Right atrium auricular region (tissue), 2 donors: ENCODE data around the gene MRPS11. TPM values are rescaled to one million over a fixed set of nuclear protein-coding genes. Genes with fewer than 3 reads are reported as not detected.

Source experiments
- DNase-seq: peaks from one replicate; pipeline ENCODE4 v3.0.0-alpha.2; 2019; ENCODE audit warnings: low spot score
- H3K27ac ChIP-seq, 2 donors: fragments of 200-600 bp; sonication (generic); 1 replicate in 1 of 2; 2 replicates in 1 of 2; pipeline ENCODE4 v1.5.1; 2016 to 2019
- H3K27me3 ChIP-seq, 2 donors: fragments of 200-600 bp; sonication (generic); one replicate each; pipeline versions ENCODE4 v1.5.1 to v1.6.0; 2017 to 2019
- H3K36me3 ChIP-seq: fragments of 200-600 bp; sonication (generic); one replicate; pipeline ENCODE4 v1.5.1; 2016
- H3K4me1 ChIP-seq, 2 donors: fragments of 200-600 bp; sonication (generic); one replicate each; pipeline versions ENCODE4 v1.5.1 to v1.6.0; 2017 to 2019
- H3K4me3 ChIP-seq, 2 donors: fragments of 200-600 bp; sonication (generic); 1 replicate in 1 of 2; 2 replicates in 1 of 2; pipeline ENCODE4 v1.5.1; 2017 to 2019; ENCODE audit warnings: mild to moderate bottlenecking in 1 of 2, moderate library complexity in 1 of 2
- H3K9me3 ChIP-seq, 2 donors: fragments of 200-600 bp; sonication (generic); one replicate each; pipeline ENCODE4 v1.5.1; 2019
- CTCF ChIP-seq, 2 donors: fragments of 200-600 bp; sonication (generic); IDR thresholded peaks; one replicate each; pipeline ENCODE4 v1.5.1; 2019; ENCODE audit warnings: antibody characterized with exemption in 2 of 2
- total RNA-seq, 2 donors: library from RNA; depleted of rRNA; stranded (reverse); fragments of >200 nt; gene quantifications; one replicate each; pipeline ENCODE4 v1.1.0, GENCODE V29; 2016

Gene MRPS11
- total RNA-seq, 2 donors from 2014 or later, result 29.3 to 47.5 TPM

DNA sequence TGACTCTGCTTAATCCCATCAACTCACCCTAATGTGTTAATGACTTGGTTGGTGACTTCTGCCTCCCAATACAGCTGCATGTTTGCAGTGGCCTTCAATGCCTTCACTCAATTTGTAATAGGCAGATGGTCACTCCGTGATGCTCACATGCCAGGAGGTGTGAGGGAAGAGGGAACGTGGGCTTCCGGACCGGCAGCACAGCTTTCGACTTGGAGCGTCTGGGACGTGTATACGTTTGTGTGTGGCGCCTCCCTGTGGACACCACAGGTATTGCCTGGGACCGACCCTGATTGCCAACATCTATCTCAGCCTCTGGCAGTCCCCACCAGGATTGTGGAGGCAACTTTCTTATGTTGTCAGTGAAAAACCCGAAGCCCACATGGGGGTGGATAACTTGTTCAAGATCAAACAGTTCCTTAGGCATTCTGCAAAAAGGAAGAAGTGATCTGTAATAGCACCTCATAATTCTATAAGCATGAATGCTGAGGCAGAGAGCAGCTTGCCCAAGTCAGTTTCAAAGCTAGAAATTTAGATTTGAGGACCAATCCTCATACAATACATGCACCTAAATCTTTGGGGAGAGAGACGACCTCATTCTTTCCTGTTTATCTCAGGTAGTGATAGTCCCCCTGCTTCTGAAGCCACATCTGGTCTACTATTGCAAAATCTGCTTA is 17.2 kb upstream of the MRPS11 start:
- no peak overlapping the region for H3K27ac ChIP-seq
- no peaks in the 10 kb centered on the region for H3K9me3 ChIP-seq
- H3K4me1 ChIP-seq, result peaks cover 0 to 8% of the 10 kb centered on the region in 2 donors
- no peaks in the 10 kb centered on the region for H3K36me3 ChIP-seq
- H3K4me3 ChIP-seq, result no peak overlapping the region
- peak; percentile 55 to 79 for TF ChIP-seq CTCF (IDR thresholded peaks at IDR 0.05)
- H3K27me3 ChIP-seq, result no peaks in the 10 kb centered on the region
- DNase-seq, result no peak

DNA sequence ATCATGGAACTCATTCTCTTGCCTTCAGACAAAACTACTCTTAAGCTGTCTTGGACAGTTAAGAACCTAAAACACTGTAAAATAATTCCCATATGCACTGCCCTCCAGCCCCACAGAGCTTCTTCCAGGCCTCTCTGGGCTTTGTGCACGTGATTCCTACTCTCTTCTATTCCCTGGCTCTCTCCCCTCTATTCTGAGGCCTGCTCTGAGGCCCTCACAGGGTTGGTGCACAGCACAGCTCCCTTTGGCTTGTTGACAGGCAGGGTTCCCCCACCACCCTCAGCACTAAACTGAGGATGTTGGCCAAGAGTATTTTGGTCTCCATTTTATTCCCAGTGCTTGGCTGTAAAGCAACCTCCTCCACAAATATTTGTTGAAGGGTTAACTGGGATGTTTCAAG is 13.9 kb upstream of the MRPS11 start:
- TF ChIP-seq CTCF (IDR thresholded peaks at IDR 0.05), result no peak
- Histone ChIP-seq H3K4me3 (no peak overlapping the region), H3K4me1 (peaks cover 0 to 8% of the 10 kb centered on the region in 2 donors), H3K9me3 (no peaks in the 10 kb centered on the region), H3K27me3 (no peaks in the 10 kb centered on the region), H3K36me3 (peaks cover 7% of the 10 kb centered on the region), H3K27ac (no peak overlapping the region)
- no peak for DNase-seq

GRCh38 chr15:88454236-88454635 is 13.3 kb upstream of the MRPS11 start:
- peaks cover 0 to 8% of the 10 kb centered on the region in 2 donors for H3K4me1 ChIP-seq
- no peak overlapping the region for H3K27ac ChIP-seq
- no peak for TF ChIP-seq CTCF (IDR thresholded peaks at IDR 0.05)
- DNase-seq, result no peak
- H3K27me3 ChIP-seq, result no peaks in the 10 kb centered on the region
- no peaks in the 10 kb centered on the region for H3K9me3 ChIP-seq
- peaks cover 13% of the 10 kb centered on the region for H3K36me3 ChIP-seq
- no peak overlapping the region for H3K4me3 ChIP-seq

GRCh38 chr15:88454867-88455810 is 12.4 kb upstream of the MRPS11 start:
- H3K9me3 ChIP-seq, result no peaks in the 10 kb centered on the region
- H3K4me1 ChIP-seq, result peaks cover 0 to 8% of the 10 kb centered on the region in 2 donors
- H3K36me3 ChIP-seq, result peaks cover 22% of the 10 kb centered on the region
- H3K4me3 ChIP-seq, result no peak overlapping the region
- TF ChIP-seq CTCF (IDR thresholded peaks at IDR 0.05), result peak in 1 of 2 donors; percentile 77
- no peak overlapping the region for H3K27ac ChIP-seq
- H3K27me3 ChIP-seq, result no peaks in the 10 kb centered on the region
- DNase-seq, result no peak

DNA sequence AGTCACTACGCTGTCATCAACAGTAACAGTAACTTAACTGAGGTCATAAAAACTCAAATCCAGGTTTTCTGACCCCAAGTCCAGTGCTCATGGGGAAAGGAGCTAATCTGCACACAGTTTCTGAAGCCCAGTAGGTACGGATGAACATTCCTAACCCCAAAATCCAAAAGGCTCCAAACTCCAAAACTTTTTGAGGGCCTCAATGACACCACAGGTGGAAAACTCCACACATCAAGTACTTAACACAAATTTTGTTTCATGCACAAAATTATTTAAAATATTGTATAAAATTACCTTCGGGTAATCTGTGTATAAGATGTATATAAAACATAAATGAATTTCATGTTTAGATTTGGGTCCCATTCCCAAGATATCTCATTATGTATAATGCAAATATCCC is 10.8 kb upstream of the MRPS11 start:
- TF ChIP-seq CTCF (IDR thresholded peaks at IDR 0.05), result no peak
- Histone ChIP-seq H3K9me3 (no peaks in the 10 kb centered on the region), H3K27me3 (no peaks in the 10 kb centered on the region), H3K36me3 (peaks cover 36% of the 10 kb centered on the region), H3K27ac (no peak overlapping the region), H3K4me3 (no peak overlapping the region), H3K4me1 (peaks cover 0 to 8% of the 10 kb centered on the region in 2 donors)
- DNase-seq, result no peak
